Measurements from ENCODE around the gene CCDC34. TPM values are rescaled to one million over a fixed set of nuclear protein-coding genes. Genes with fewer than 3 reads are reported as not detected.

The CCDC34 gene
- total RNA-seq, 1 donor from 2014 or later, result 1.6 TPM

DNA sequence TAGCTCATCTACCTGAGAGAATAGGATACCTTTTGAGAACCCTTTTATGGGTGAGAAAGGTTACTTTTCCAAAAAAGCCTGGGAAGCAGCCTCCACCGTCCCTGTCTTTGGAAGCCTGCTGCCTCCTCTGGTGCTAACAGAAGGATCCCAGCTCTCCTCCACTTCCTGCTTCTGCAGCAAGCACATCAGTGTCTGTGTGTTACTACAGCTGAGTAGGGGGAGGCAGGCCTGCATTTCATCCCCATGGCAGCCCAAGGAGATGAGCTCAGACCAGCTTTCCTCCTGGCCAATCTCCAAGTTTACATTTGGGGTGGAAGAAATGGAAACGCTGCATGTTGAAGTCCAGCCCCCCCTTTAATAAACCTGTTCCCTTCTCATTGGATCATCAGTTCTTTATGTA, 7.4 kb upstream of the CCDC34 start:
- TF ChIP-seq CTCF (IDR thresholded peaks at IDR 0.05), result no peak
- Histone ChIP-seq H3K9me3 (no peaks in the 10 kb centered on the region), H3K27ac (no peak overlapping the region), H3K27me3 (no peaks in the 10 kb centered on the region), H3K36me3 (no peaks in the 10 kb centered on the region), H3K4me3 (no peak overlapping the region), H3K4me1 (no peaks in the 10 kb centered on the region)
- no peak for ATAC-seq
- DNase-seq, result no peak
- intact Hi-C loops (cut with DNase I), result no loop called here

- TF ChIP-seq CTCF (IDR thresholded peaks at IDR 0.05), result no peak
- no peak overlapping the region for H3K4me3 ChIP-seq
- H3K27me3 ChIP-seq, result no peaks in the 10 kb centered on the region
- no peaks in the 10 kb centered on the region for H3K36me3 ChIP-seq
- ATAC-seq (no peak), DNase-seq (no peak)
- intact Hi-C loops (cut with DNase I), result no loop called here
- H3K4me1 ChIP-seq, result no peaks in the 10 kb centered on the region
- no peaks in the 10 kb centered on the region for H3K9me3 ChIP-seq
- no peak overlapping the region for H3K27ac ChIP-seq
Observed at GRCh38 chr11:27367881-27368280, 4.9 kb upstream of the CCDC34 start.

DNA sequence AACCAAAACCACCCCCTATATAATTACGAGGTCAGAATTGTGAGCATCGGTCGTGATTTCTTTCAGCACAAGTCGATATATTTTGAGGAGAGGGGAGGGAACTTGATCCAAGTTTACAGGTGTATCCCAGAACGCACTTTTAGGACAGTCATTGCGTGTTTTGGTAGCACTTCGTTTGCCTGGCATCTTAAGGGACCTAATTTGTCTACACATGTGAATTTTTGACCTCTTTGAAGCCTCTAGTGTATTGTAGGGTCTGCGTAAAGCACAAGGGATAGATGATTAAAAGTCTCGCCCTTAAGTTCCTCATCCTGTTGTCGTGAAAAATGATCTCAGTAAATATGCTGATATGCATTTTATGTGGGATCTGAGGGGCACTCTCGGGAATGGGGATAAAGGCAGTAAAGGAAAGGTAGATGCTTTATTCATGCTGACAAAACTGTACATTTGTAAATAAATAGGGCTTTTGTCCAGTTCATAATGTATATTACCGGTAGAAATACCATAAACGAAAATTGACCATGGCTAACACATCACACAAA, 632 bp upstream of the CCDC34 start:
- DNase-seq (no peak), ATAC-seq (no peak)
- Histone ChIP-seq H3K4me3 (peak overlapping the region; percentile 74), H3K36me3 (no peaks in the 10 kb centered on the region), H3K27me3 (no peaks in the 10 kb centered on the region), H3K4me1 (peaks cover 10% of the 10 kb centered on the region), H3K27ac (peak overlapping the region; percentile 53), H3K9me3 (no peaks in the 10 kb centered on the region)
- no peak for TF ChIP-seq CTCF (IDR thresholded peaks at IDR 0.05)
- intact Hi-C loops (cut with DNase I), result no loop called here

DNA sequence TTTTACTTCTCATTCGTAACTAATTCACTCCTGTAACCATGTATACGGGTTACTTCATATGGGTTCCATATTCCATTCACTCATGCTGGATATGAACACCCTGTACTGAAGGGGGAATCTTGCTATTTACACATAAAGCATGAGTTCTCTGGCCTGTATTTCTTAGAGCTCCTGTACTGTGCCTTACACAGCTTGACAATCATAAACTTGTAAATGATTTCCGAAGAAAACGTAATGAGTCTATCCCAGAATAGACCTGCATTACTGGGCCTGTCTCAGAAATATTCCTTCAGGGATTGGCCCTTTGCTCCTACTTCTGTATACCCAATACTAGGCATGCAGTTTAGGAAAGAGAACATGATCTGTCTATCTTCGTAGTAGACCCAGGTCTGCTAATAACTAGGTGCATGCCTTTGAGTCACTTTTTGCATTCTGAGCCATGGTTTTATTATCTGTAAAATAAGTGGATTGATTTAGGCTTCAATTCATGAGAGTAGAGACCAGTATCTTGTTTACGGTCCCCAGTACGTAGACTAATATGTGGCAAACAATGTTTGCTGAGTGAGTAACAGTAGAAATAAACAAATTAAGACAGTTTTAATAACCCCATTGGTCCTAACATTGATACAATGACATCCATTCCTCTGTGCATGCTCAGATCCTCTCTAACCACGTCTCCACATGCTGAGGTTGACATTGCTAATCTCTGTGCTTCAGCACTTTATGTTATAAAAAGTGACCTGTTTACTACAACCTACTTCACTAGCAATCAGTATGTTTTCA, 1.2 kb downstream of the CCDC34 start:
- Histone ChIP-seq H3K36me3 (no peaks in the 10 kb centered on the region), H3K27me3 (no peaks in the 10 kb centered on the region), H3K9me3 (no peaks in the 10 kb centered on the region), H3K4me3 (no peak overlapping the region), H3K4me1 (peaks cover 10% of the 10 kb centered on the region), H3K27ac (no peak overlapping the region)
- no peak for ATAC-seq
- intact Hi-C loops (cut with DNase I), result no loop called here
- no peak for DNase-seq
- TF ChIP-seq CTCF (IDR thresholded peaks at IDR 0.05), result no peak

- Histone ChIP-seq H3K4me1 (peaks cover 10% of the 10 kb centered on the region), H3K4me3 (no peak overlapping the region), H3K27me3 (no peaks in the 10 kb centered on the region), H3K9me3 (no peaks in the 10 kb centered on the region), H3K36me3 (no peaks in the 10 kb centered on the region), H3K27ac (no peak overlapping the region)
- TF ChIP-seq CTCF (IDR thresholded peaks at IDR 0.05), result no peak
- DNase-seq (no peak), ATAC-seq (no peak)
- intact Hi-C loops (cut with DNase I), result no loop called here
Observed at GRCh38 chr11:27358296-27358695, 4.7 kb downstream of the CCDC34 start.

Data from upper lobe of right lung (tissue), 1 donor.